Fibroblast of skin of right biceps (primary cell): Measurements from ENCODE around the gene STPG3.

Experiments used
- DNase-seq: peaks from one replicate; pipeline ENCODE4 v3.0.0-alpha.2; 2013

STPG3 gene

GRCh38 chr9:137251194-137251461 is at the start of gene STPG3:
Gene STPG3, plus strand, starts transcription at chr9:137251286. Its CDS starts 1 bp downstream, at chr9:137251287.
- DNase-seq = no peak

- no peak for DNase-seq
Measured at GRCh38 chr9:137202966-137203365, 48.1 kb upstream of the STPG3 start.

- DNase-seq = no peak
Measured at GRCh38 chr9:137204731-137205125, 46.4 kb upstream of the STPG3 start.

- peak; percentile 85 for DNase-seq
Measured at GRCh38 chr9:137205126-137206069, 45.7 kb upstream of the STPG3 start, which contains the start of the genes NDOR1 and TMEM203. Gene NDOR1, plus strand, starts transcription at chr9:137205700. Its CDS starts 78 bp downstream, at chr9:137205778. Gene TMEM203, minus strand, starts transcription at chr9:137205648. Its CDS starts 234 bp downstream, at chr9:137205414.

- DNase-seq = no peak
Measured at GRCh38 chr9:137206602-137207001, 44.5 kb upstream of the STPG3 start.

- DNase-seq = no peak
Measured at GRCh38 chr9:137211532-137211931, 39.6 kb upstream of the STPG3 start.

- DNase-seq = no peak
Measured at GRCh38 chr9:137212520-137212919, 38.6 kb upstream of the STPG3 start.

GRCh38 chr9:137213160-137214060 is 37.7 kb upstream of the STPG3 start:
- DNase-seq = no peak

GRCh38 chr9:137214620-137215019 is 36.5 kb upstream of the STPG3 start:
- DNase-seq = no peak

- no peak for DNase-seq
Measured at GRCh38 chr9:137215196-137215986, 35.7 kb upstream of the STPG3 start.

GRCh38 chr9:137216188-137216965 is 34.7 kb upstream of the STPG3 start:
- no peak for DNase-seq

GRCh38 chr9:137217276-137218211 is 33.5 kb upstream of the STPG3 start:
- DNase-seq = no peak

- DNase-seq = no peak
Measured at GRCh38 chr9:137218212-137218753, 32.8 kb upstream of the STPG3 start.

GRCh38 chr9:137218754-137219271 is 32.3 kb upstream of the STPG3 start:
- DNase-seq = no peak

- no peak for DNase-seq
Measured at GRCh38 chr9:137219757-137220316, 31.2 kb upstream of the STPG3 start.

- DNase-seq = no peak
Measured at GRCh38 chr9:137220317-137221094, 30.6 kb upstream of the STPG3 start.

GRCh38 chr9:137221095-137221505 is 30.0 kb upstream of the STPG3 start:
- no peak for DNase-seq

- no peak for DNase-seq
Measured at GRCh38 chr9:137221506-137222111, 29.5 kb upstream of the STPG3 start.
